ENCODE data around the gene CRYGC.
"Not testable (repeated sequence)": the region's sequence is repeated elsewhere in the genome, so short reads cannot be mapped to it uniquely, and the experiment has no call there.

CRYGC gene

GRCh38 chr2:208135794-208136715, 6.4 kb upstream of the CRYGC start:
- DNase-seq = no peak

- no peak for DNase-seq
These were observed 5.4 kb upstream of the CRYGC start for GRCh38 chr2:208134928-208135586.

DNA sequence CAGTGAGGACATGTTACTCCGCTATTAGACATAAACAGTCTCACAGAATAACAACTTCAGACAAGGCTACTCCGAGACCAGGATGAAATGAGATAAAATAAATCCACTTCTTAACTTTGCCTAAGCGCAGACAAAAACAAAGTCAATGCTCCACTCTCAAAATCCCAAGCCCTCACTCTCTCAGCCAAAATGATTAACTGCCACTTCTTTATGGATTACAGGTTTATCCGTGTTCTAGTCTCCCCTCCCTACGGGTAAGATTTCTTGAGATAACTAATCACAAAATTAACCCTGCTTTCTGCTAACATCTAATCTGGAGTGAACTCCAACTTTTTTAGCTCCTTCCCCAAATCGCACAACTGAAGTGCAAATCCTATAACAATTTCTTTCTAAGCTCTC, 1.1 kb upstream of the CRYGC start:
- no peak for DNase-seq

DNA sequence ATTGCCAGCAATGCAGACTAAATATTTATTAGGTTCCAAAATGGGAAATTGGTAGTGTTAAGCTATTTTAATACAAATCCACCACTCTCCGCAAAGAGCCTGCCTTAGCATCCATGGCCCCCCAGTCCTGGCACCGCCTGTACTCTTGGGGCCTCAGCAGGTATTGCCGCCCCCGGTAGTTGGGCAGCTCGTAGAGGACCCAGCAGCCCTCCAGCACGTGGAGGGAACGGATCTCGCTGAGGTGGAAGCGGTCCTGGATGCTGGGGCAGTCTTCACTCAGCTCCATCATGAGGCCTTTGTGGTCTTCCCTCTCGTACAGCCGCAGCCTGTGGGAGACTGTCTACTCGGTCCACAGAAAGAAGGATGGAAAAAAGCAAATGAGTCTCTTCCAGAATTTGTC, 1.5 kb downstream of the CRYGC start:
- DNase-seq = no peak

DNA sequence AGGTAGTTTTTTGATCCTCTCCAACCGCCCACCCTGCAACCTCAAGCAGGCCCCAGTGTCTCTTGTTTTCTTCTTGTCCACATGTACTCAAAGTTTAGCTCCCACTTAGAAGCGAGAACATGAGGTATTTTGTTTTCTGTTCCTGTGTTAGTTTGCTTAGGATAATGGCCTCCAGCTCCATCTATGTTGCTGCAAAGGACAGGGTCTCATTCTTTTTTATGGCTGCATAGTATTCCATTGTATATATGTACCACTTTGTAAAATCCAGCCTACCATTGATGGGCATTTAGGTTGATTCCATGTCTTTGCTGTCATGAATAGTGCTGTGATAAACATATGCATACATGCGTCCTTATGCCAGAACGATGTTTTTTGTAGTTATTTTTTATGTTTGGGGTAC, 2.5 kb downstream of the CRYGC start:
- no peak for DNase-seq

- DNase-seq = no peak
These were observed 4.4 kb downstream of the CRYGC start for GRCh38 chr2:208125251-208125650.

DNA sequence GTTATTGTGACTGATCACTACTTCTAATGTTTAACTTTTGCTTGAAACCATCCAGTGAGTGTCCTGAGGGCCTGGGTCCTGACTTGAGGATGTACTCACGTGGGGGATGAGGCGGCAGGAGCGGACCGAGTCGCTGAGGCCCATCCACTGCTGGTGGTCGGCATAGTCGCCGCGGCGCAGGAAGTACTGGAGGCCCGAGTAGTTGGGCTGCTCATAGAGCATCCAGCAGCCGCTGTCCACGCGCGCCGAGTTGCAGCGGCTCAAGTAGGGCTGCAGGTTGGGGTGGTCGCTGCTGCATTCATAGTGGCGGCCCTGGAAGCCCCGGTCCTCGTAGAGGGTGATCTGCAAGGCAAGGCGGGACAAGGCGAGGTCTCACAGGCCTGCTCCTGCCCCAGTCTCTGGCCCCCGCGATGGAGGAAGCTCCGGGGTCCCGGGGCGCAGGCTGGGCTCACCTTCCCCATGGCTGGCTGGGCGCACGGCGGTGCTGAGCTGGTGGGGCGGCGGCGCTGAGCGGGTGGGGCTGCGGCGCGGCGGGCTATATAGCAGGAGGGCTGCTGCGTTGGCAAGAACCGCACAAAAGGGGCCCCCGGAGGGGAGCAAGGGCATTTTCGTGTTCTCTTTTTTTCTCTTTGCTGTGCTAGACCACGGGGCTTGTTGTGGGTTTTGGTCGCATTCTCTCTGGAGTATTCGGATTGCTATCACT, 5.5 kb downstream of the CRYGC start, which contains the start of gene CRYGD:
Gene CRYGD, minus strand, starts transcription at position 512 of the 703 bp plus-strand sequence. Its CDS starts 51 bp downstream, at position 461.
- not testable (repeated sequence) for DNase-seq

GRCh38 chr2:208122248-208122647, 7.4 kb downstream of the CRYGC start:
- no peak for DNase-seq

- no peak for DNase-seq
These were observed 10.7 kb downstream of the CRYGC start for GRCh38 chr2:208118918-208119317.

DNA sequence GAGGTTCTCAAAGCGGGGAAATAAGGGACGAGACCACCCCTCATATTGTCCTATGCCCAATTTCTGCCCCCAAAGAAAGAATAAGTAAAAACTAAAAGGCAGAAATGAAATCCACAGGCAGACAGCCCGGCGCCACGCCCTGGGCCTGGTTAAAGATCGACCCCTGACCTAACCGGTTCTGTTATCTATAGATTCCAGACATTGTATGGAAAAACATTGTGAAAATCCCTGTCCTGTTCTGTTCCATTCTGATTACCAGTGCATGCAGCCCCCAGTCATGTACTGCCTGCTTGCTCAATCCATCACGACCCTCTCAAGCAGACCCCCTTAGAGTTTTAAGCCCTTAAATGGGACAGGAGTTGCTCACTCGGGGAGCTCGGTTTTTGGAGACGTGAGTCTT, 12.2 kb downstream of the CRYGC start:
- not testable (repeated sequence) for DNase-seq

DNA sequence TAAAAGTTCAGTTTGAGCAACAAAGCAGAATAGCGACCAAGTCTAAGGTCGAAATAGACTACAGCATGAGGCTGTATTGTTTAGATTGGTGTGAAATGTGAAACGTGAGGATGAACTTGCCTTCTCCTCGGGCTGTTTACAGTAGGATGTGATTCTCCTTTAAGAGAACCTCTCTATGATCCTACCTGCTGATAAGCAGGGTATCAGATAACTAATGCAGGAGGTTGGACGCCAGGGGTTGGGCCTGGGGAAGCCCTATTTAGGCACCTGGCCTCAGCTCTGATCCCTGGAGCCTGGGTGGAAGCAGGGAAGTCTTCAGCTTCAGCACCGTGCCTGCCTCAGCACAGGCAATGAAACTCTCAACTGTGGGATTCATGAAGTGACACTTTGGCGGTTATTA, 16.7 kb downstream of the CRYGC start:
- peak; percentile 56 for DNase-seq

- not testable (repeated sequence) for DNase-seq
These were observed 17.3 kb downstream of the CRYGC start for GRCh38 chr2:208112273-208112745.

GRCh38 chr2:208103616-208104015, 26.0 kb downstream of the CRYGC start:
- no peak for DNase-seq

DNA sequence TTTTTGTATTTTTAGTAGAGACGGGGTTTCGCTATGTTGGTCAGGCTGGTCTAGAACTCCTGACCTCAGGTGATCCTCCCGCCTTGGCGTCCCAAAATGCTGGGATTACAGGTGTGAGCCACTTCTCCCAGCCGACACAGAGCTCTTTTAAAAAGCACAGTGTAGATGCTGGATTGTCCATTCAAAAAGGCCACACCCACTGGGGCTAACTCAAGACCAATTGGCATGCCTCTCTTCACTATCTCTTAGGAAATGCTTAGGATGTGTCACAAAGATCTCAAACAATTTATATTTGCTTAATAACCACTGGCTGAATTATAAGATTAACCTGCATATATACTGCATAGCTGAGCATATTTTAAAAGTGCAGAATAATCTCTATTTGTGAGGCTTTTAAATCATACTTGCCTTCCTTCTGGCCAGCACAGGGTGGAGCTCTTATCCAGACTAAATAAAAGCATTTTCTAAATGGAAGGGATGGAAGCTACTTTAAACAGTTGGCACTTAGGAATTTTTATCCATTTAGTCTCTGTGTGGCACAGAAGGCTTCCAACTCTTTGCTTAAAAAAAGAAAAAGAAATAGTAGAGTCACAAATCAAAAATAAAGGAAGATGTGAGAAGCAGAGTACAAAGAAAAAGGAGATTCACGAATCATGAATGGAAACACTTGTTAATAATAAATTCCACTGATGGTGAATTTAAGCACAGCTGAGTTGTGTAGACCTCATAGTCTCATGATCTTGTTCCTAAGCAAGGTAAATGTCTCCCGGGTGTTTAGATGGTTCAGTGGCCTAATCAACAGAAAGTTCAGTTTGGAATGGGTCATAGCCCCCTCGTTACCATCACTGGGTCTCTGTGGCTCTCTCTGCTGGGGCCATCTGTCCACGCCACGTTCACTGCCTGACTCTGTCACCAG, 27.7 kb downstream of the CRYGC start:
- DNase-seq = peak; percentile 17

DNA sequence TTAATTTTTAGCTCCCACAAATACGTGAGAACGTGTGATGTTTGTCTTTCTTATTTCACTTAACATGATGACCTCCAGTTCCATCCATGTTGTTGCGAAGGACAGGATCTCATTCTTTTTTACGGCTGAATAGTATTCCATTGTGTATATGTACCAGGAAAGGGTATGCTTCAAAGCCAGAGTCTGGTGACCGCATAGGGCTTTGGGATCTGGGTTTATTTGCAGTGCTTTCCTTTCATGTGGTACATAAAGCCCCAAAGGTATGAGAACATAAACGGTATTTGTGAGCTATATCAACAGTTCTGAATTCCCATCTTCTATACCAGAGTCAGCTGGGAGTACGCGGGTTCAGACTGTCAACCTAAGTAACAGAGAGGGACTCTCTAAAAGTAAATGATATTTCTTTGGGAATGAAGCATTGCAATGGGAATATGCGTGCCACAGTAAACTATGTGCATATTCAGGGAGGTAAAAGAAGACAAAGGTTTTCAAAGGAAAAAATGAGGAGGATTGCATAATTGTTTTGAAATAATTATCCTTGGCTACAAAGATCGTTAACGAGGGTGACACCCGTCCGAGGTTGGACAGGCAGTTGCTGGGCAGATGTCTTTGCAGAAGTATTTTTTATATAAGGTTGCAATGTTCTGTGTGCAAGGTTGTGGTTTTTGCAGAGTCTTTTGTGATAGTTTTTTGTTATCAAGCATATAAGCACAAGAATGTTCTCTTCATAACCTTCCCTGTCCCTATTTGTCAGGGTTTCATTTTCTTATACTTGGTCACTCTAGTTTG, 29.8 kb downstream of the CRYGC start:
- DNase-seq = no peak

DNA sequence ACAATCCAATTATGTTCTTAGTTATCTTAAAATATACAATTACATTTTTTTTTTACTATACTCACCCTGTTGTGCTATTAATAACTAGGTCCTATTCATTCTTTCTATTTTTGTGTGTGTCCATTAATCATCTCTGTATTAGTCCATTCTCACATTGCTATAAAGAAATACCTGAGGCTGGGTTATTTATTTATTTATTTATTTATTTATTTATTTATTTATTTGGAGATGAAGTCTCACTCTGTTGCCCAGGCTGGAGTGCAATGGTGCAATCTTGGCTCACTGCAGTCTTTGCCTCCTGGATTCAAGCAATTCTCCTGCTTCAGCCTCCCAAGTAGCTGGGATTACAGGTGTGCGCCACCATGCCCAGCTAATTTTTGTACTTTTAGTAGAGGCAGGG, 30.9 kb downstream of the CRYGC start:
- not testable (repeated sequence) for DNase-seq

- DNase-seq = no peak
These were observed 31.4 kb downstream of the CRYGC start for GRCh38 chr2:208098267-208098666.

DNA sequence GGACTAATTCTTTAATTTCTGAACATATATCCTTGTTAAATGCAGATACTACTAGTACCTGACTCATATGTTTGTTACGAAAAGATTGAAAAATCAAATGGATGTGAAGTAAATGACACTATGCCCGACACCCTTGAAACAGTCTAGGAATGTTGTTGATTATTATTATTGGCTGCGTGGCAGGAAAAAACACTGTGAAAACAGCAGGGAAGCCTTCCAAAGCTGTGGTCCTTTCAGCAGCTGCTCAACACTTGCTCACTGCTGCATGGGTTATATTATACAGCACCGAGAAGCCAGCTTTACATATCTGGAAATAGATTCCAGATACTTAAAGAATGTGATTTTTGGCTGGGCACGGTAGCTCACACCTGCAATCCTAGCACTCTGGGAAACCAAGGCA, 31.8 kb downstream of the CRYGC start:
- no peak for DNase-seq

DNA sequence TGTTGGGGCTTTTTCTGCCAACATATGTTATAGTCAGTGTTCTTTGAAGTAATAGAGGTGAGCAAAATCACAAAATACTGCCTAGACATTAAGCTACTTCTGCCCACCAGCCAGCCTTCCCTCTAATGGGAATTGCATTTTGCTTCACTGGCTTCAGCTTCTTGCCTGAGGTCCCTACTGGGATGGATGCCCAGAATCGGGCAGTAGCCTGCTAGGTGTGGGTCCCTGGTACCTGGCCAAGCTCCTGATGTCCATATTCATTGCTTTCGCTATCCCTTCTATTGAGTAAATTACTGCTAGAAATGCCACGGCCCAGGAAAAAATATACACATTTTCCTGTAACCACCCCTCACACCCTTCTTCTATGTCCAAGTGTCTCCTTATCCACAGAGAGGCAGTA, 32.3 kb downstream of the CRYGC start:
- DNase-seq = no peak

DNA sequence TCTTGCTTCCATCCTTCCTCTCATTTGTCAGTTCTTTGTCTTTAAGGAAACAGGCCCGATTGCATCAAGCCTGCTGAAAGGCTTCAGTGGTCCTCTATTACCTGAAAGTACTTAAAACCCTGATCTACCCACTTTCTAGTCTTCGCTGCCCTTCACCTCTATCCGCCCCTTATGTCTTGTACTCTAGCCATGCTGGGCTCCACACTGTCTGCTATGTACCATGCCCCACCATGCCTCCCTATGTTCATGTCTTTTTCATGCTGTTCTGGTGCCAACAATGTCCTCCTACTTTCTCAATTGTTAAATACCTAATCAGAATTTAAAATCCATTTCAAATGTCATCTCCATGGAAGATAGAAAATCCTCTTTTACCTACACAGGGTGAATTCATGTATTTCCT, 33.5 kb downstream of the CRYGC start:
- DNase-seq = no peak

DNA sequence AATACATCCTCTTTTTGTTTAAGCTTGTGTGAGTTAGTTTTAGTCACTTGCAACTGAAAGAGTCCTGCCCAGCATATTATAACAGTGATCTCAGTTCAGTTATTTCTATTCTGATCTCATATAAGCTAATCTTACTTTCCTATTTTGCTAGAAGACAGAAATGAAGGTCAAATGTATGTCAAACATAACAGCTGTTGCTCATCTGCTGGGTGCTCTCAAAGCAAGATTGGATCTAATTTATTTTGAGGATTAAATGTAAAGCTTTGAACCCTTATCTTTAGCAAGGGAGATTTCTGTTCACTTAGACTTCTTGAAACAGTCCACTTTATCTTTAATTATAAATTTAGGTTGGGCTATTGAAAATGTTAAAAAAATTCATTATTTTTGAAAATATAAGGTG, 36.5 kb downstream of the CRYGC start:
- DNase-seq = no peak
